GM12891 (cell line): ENCODE measurements around the gene SUPT5H.
A peak's percentile ranks its signal among the peaks of the same experiment; 100 is the strongest.

Experiments
- POLR2A ChIP-seq: IDR thresholded peaks from 2 replicates; pipeline ENCODE4 v1.6.1; 2011; ENCODE audit warnings: low read depth, low read length, control low read depth
- POLR2AphosphoS5 ChIP-seq: IDR thresholded peaks from 2 replicates; pipeline ENCODE4 v1.6.1; 2011; ENCODE audit warnings: low read depth, low read length, control low read depth
- TAF1 ChIP-seq: IDR thresholded peaks from 2 replicates; pipeline ENCODE4 v1.6.1; 2011; ENCODE audit warnings: low read depth, low read length, control low read depth

- TF ChIP-seq POLR2AphosphoS5 = peak; percentile 100
- TF ChIP-seq TAF1 = peak; percentile 99
- peak; percentile 99 for TF ChIP-seq POLR2A
These were observed 9.7 kb upstream of the SUPT5H start, which contains the start of gene RPS16 for GRCh38 chr19:39435499-39436349.
